BJ (cell line): Measurements from ENCODE around the gene CD9. TPM values are rescaled to one million over a fixed set of nuclear protein-coding genes. Genes with fewer than 3 reads are reported as not detected.

Experiments used
- CTCF ChIA-PET: fragments of 350-600 bp; formaldehyde crosslinking; extraction: SDS; loops from one replicate; lab custom pipeline; 2021; ENCODE audit warnings: antibody characterized with exemption, inconsistent platforms; lab: Yijun Ruan, JAX
- POLR2A ChIA-PET: fragments of 300-600 bp; sonication (Branson Sonifier 250); formaldehyde crosslinking; extraction: SDS; loops from one replicate; lab custom pipeline; 2021; ENCODE audit warnings: antibody characterized with exemption; lab: Charles Lee
- DNase-seq: peaks from one replicate; pipeline ENCODE4 v3.0.0-alpha.2; 2011; ENCODE audit warnings: low read depth
- H3K27me3 ChIP-seq: 2 replicates; pipeline ENCODE4 v1.6.0; 2011; ENCODE audit warnings: low read length; ENCODE audit not compliant: control insufficient read depth, insufficient read depth
- H3K36me3 ChIP-seq: 2 replicates; pipeline ENCODE4 v1.5.1; 2011; ENCODE audit warnings: low read length; ENCODE audit not compliant: control insufficient read depth, insufficient read depth
- H3K4me3 ChIP-seq: 2 replicates; pipeline ENCODE4 v1.5.1; 2011; ENCODE audit warnings: low read depth, mild to moderate bottlenecking, control low read depth, low read length
- polyA plus RNA-seq: library from polyadenylated mRNA; depleted of rRNA; stranded (reverse); fragments of >200 nt; gene quantifications from 2 replicates; pipeline ENCODE4 v1.2.3, GENCODE V29; 2011
- TF ChIP-seq, protein P1 (sequence below): IDR thresholded peaks from 2 replicates; pipeline ENCODE4 v1.5.1; 2011; ENCODE audit warnings: low read depth, mild to moderate bottlenecking, control low read depth, inconsistent platforms, low read length, moderate library complexity; ENCODE audit not compliant: insufficient read depth

Gene CD9
- polyA plus RNA-seq, 1 experiment = 86.0 TPM

DNA sequence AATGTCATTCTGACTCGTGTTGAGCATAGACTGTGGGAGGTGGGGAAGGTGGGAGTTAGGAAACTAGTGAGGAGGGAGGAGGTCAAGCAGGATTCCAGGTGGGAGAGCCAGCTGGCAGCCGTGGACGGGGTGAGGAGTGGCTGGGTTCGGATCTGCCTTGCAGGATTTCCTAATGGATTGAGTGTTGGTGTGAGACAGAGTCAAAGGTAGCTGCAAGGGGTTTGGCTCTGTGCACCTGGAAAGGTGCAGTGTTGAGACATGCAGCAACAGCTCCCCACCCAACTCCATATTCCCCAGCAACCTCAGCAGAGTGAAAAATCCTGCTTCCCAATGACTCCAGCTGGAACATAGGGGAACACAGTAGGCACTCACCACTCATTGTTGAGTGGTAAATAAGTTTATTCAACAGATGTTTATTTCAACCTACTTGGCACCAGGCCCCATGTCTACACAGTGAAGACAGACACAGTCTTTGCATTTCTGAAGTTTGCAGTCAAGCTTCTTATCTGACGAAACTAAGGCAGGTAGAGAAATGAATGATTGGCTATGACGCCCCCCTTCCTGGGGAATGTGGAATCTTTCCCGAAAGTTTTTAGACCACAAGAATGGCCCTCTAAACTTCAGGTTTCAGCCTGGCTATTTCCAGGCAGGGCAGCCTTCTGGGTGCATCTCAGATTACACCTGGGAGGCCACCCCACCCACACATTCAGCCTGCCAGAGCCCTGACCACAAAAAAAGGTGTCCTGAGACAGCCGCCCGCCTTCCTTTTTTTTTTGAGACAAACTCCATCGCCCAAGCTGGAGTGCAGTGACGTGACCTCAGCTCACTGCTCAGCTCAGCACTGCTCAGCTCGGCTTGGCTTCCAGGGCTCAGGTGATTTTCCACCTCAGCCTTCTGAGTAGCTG is 72.4 kb downstream of the CD9 start:
- TF ChIP-seq, protein P1, sequence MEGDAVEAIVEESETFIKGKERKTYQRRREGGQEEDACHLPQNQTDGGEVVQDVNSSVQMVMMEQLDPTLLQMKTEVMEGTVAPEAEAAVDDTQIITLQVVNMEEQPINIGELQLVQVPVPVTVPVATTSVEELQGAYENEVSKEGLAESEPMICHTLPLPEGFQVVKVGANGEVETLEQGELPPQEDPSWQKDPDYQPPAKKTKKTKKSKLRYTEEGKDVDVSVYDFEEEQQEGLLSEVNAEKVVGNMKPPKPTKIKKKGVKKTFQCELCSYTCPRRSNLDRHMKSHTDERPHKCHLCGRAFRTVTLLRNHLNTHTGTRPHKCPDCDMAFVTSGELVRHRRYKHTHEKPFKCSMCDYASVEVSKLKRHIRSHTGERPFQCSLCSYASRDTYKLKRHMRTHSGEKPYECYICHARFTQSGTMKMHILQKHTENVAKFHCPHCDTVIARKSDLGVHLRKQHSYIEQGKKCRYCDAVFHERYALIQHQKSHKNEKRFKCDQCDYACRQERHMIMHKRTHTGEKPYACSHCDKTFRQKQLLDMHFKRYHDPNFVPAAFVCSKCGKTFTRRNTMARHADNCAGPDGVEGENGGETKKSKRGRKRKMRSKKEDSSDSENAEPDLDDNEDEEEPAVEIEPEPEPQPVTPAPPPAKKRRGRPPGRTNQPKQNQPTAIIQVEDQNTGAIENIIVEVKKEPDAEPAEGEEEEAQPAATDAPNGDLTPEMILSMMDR = no peak
- no peak for DNase-seq
- H3K4me3 ChIP-seq = no peak overlapping the region
- POLR2A ChIA-PET = no interaction called here
- no peaks in the 10 kb centered on the region for H3K27me3 ChIP-seq
- no peaks in the 10 kb centered on the region for H3K36me3 ChIP-seq
- CTCF ChIA-PET = interaction anchor here (0.6 to 8.1 kb wide), 3 partner anchors 72 to 286 kb away, joined by 3 to 202 read pairs (median 3); partner anchors contain the start of gene CD9

DNA sequence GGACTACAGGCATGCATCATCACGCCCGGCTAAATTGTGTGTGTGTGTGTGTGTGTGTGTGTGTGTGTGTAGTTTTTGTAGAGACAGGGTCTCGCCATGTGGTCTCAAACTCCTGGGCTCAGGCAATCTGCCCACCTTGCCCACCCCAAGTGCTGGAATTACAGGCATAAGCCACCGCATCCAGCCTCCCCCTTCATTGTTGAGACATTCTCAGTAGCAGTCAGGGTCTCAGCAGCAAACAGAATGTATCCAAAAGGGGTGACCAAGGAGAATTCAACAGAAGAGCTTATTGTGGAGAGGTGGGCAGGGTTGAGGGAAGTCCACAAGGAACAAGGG is 73.0 kb downstream of the CD9 start:
- Histone ChIP-seq H3K4me3 (no peak overlapping the region), H3K27me3 (no peaks in the 10 kb centered on the region), H3K36me3 (no peaks in the 10 kb centered on the region)
- POLR2A ChIA-PET = no interaction called here
- TF ChIP-seq, protein P1 = no peak
- DNase-seq = no peak
- CTCF ChIA-PET = interaction anchor here (1.4 to 8.1 kb wide), 2 partner anchors 73 to 287 kb away, joined by 3 to 202 read pairs; partner anchors contain the start of gene CD9

DNA sequence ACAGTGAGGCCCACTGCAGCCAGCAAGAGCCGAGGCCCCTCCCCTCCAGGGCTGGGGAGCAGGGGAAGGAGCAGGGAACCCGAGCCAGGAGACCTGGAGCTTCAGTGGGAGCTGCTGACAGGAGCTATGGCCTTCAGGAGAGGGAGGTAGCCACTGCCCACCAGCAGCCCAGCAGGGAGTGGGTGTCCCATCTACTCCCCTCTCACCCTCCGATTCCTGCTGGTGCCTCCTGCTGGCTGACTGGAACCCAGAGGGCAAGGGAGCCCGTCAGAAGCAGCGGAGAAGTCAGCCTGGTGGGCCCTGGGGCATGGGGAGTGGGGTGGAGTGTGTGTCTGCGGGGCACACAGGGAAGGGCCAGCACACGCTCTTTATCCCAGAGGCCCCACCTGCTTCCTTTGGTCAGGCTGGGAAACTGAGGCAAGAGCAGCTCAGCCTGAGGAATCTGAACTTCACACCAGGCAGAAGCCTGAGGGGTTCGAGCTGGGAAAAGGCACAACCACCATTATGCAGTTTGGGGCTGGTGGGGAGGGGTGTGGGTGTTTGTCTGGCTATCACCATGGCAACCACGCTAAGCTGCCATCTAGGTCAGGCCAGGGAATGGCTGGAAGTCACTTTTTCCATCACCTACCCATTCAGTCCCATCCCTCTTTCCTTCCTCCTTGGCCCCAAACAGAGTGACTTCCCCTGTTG is 73.5 kb downstream of the CD9 start:
- no peak for DNase-seq
- no peaks in the 10 kb centered on the region for H3K36me3 ChIP-seq
- ChIA-PET POLR2A (no interaction called here), CTCF (interaction anchor here (0.7 to 8.1 kb wide), 6 partner anchors 11 to 287 kb away, joined by 3 to 202 read pairs (median 5); partner anchors contain the start of gene CD9)
- no peak overlapping the region for H3K4me3 ChIP-seq
- TF ChIP-seq, protein P1 = no peak
- H3K27me3 ChIP-seq = no peaks in the 10 kb centered on the region

DNA sequence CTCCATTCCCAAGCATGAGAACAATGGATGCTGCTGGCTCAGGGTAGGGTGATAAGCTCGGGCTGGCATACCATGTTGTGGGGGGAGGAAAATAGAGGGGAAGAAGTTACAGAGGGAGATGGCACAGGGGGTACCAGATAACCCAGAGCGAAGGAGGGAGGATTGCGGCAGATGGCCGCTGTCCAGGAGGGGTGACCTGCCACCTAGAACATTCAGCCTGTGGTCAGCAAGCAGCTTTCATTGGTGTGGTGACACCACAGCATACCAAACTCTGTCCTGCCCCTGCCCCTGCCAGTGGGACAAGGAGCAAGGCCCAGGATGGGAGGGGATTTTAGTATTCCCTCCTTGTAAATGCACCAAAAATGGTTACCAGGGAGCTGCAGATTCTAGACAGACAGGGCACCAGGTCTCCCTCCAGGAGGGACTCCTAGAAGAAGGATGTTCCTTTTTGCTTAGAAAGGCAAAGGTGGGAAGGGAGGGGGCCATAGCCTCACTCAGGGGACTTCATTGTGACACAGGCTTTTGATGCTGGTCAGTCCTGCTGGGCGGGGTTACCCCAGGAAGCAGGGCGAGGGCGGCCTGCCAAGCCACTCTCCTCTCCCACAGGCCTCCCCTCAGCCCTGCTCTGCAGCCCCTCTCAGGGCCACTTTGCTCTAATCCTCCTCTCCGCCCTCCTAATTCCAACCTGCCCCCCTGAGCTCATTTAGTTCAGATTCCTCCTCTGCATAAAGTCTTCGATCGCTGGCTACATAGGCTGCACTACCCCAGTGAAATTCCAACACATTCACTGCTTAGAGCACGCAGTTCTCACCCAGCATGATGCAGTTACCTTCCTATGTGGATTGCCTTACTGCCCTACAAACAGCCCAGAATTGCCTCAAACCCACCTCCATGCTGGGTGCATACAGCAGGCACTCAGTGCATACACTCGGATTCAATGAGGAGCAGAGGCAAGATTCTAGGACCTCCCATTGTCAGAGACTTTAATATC is 74.3 kb downstream of the CD9 start:
- TF ChIP-seq, protein P1 = no peak
- CTCF ChIA-PET = interaction anchor here (0.7 to 8.1 kb wide), 5 partner anchors 10 to 286 kb away, joined by 4 to 202 read pairs (median 5); partner anchors contain the start of gene CD9
- POLR2A ChIA-PET = no interaction called here
- DNase-seq = no peak
- no peaks in the 10 kb centered on the region for H3K27me3 ChIP-seq
- H3K36me3 ChIP-seq = no peaks in the 10 kb centered on the region
- H3K4me3 ChIP-seq = no peak overlapping the region
